Ectodermal cell (in vitro differentiated cells): Measurements from ENCODE around the gene DQX1.
"Not testable (repeated sequence)": the region's sequence is repeated elsewhere in the genome, so short reads cannot be mapped to it uniquely, and the experiment has no call there.

ENCODE experiments used
- H3K27ac ChIP-seq: 2 replicates; pipeline ENCODE4 v1.7.0; 2013; ENCODE audit warnings: mild to moderate bottlenecking, low read depth, low read length; ENCODE audit not compliant: insufficient read depth, poor library complexity, severe bottlenecking
- H3K27me3 ChIP-seq: 2 replicates; pipeline ENCODE4 v1.7.0; 2013; ENCODE audit warnings: mild to moderate bottlenecking, low read length; ENCODE audit not compliant: insufficient read depth, control insufficient read depth, poor library complexity, severe bottlenecking
- H3K36me3 ChIP-seq: one replicate; pipeline ENCODE4 v1.7.0; 2013; ENCODE audit warnings: low read length; ENCODE audit not compliant: control insufficient read depth, insufficient read depth
- H3K4me1 ChIP-seq: one replicate; pipeline ENCODE4 v1.7.0; 2013; ENCODE audit warnings: low read length; ENCODE audit not compliant: control insufficient read depth, insufficient read depth
- H3K4me3 ChIP-seq: 2 replicates; pipeline ENCODE4 v1.7.0; 2013; ENCODE audit warnings: low read depth, low read length, control low read depth; ENCODE audit not compliant: insufficient read depth
- H3K9me3 ChIP-seq: 2 replicates; pipeline ENCODE4 v1.7.0; 2013; ENCODE audit warnings: mild to moderate bottlenecking, low read length, moderate library complexity; ENCODE audit not compliant: control insufficient read depth
- WGBS, 2 experiments: methylation state at CpG; one replicate each; pipeline ENCODE4 v1.1.7; 2013; ENCODE audit warnings: missing lambda C conversion rate in 2 of 2; 5-methylcytosine and 5-hydroxymethylcytosine counted together

Gene DQX1

GRCh38 chr2:74564222-74564621 is 38.2 kb upstream of the DQX1 start:
- Histone ChIP-seq H3K36me3 (no peaks in the 10 kb centered on the region), H3K4me3 (no peak overlapping the region), H3K27me3 (peaks cover 27% of the 10 kb centered on the region), H3K4me1 (no peaks in the 10 kb centered on the region), H3K27ac (no peak overlapping the region), H3K9me3 (no peaks in the 10 kb centered on the region)
- WGBS, 2 experiments, result 86 to 91% methylated on average over 4 to 5 of the region's 5 CpGs

- Histone ChIP-seq H3K9me3 (no peaks in the 10 kb centered on the region), H3K27me3 (peaks cover 19% of the 10 kb centered on the region), H3K27ac (no peak overlapping the region), H3K4me3 (no peak overlapping the region), H3K36me3 (no peaks in the 10 kb centered on the region), H3K4me1 (no peaks in the 10 kb centered on the region)
- 91 to 93% methylated on average over 6 to 7 of the region's 7 CpGs for WGBS, 2 experiments
Observed at GRCh38 chr2:74562126-74562775, 36.2 kb upstream of the DQX1 start.

DNA sequence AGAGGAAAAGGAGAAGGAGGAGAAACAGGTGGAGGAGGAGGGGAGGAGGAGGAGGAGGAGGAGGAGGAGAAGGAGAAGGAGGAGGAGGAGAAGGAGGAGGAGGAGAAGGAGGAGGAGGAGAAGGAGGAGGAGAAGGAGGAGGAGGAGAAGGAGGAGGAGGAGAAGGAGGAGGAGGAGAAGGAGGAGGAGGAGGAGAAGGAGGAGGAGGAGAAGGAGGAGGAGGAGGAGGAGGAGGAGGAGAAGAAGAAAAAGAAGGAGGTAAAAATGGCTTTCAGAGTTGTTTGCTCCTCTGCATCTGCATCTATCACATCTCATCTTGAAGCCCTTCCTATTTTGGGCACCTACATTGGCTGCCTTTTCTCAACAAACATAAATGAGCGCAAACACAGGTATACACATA is 35.0 kb upstream of the DQX1 start:
- not testable (repeated sequence) for H3K9me3 ChIP-seq, H3K27ac ChIP-seq, H3K4me3 ChIP-seq, H3K36me3 ChIP-seq, H3K4me1 ChIP-seq
- peaks cover 22% of the 10 kb centered on the region for H3K27me3 ChIP-seq
- WGBS, 2 experiments, result 97 to 100% methylated on average over 1 of the region's 1 CpG

DNA sequence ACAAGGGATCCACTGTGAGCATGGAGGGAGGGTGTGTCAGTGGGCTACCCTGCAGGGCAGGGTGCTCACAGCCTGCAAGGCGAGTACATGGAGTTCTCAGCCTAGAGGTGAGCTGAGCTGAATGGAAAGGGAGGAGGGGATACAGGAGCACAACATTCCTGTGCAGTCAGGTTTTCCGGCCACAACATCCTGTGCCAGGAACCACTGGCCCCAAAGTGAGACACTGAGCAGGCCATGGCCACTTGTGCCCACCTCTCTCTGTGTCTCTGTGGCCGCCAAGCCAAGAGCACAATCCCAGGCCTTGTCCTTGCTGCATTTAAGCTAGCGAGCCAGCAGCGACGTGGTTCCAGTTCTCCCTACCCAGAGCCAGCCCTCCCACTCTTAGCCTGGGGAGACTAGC is 34.6 kb upstream of the DQX1 start:
- 78% methylated on average over 6 of the region's 6 CpGs for WGBS, 2 experiments

GRCh38 chr2:74559912-74560311 is 33.9 kb upstream of the DQX1 start:
- Histone ChIP-seq H3K4me3 (no peak overlapping the region), H3K9me3 (no peaks in the 10 kb centered on the region), H3K4me1 (no peaks in the 10 kb centered on the region), H3K36me3 (no peaks in the 10 kb centered on the region), H3K27ac (no peak overlapping the region), H3K27me3 (peaks cover 33% of the 10 kb centered on the region)
- WGBS, 2 experiments, result 37 to 45% methylated on average over 5 of the region's 5 CpGs

More for the DNA sequence above, 34.6 kb upstream of the DQX1 start:
- Histone ChIP-seq H3K27ac (no peak overlapping the region), H3K9me3 (no peaks in the 10 kb centered on the region), H3K27me3 (peaks cover 26% of the 10 kb centered on the region), H3K36me3 (no peaks in the 10 kb centered on the region), H3K4me3 (no peak overlapping the region), H3K4me1 (no peaks in the 10 kb centered on the region)

DNA sequence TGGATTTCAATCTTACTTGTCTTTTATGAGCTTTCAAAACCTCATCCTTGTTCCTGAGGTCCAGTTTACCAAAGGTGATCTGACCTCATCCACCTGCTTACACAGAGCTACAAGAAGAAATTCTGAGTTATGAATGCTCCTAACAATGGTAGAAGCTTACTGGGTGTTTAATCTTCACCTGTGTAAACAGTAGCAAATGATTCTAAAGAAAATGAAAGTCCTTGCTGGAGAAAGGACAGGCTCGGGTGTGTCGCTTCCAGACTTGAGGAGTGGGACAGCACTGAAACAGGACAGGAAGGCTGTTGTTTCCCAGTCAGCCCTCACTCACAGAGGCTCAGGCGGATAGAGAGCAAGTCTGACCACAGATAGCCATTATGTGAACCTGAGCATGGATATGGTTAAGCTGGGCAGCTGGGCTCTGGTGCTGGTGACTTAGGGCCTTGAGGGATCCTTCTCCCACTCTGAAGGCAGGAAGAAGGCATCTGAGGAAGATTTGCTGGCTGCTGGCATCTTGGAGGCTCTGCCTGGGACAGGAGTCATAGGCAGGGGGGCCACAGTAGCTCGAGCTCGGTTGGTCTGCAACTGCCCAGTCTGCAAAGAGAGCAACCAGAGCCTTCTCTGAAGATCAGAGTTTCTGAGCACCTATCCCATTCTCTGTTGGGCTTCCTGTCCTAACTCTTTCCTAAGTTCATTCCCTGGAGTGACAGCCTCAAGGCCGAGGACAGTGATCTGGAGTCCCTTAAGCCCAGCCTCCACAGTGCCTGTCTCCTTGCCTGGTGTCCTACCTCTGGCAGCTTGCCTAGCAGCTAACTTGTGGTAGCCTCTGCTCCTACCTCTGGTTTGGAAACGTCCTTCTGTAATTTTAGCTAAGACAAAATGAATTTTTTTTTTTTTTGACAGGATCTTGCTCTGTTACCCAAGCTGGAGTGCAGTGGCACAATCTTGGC is 32.5 kb upstream of the DQX1 start:
- WGBS, 2 experiments, result 86 to 87% methylated on average over 7 of the region's 7 CpGs
- H3K4me1 ChIP-seq, result no peaks in the 10 kb centered on the region
- H3K27ac ChIP-seq, result no peak overlapping the region

DNA sequence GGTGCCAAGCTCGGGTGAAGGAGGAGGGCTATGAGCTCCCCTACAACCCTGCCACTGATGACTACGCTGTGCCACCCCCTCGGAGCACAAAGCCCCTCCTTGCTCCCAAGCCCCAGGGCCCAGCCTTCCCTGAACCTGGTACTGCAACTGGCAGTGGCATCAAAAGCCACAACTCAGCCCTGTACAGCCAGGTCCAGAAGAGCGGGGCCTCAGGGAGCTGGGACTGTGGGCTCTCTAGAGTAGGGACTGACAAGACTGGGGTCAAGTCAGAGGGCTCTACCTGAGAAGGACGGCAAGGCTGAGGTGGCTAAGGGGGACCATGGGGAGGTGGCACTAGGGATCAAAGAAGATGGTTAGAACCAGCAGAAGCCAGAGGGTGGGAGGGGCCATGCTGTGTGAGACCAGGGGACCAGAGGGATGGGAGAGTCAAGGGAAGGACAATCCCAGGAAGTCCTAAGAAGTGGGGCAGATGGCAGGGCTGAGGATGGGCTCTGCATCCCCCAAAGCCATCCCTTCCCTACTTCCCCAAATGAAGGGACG is 30.9 kb upstream of the DQX1 start:
- WGBS, 2 experiments, result 94 to 97% methylated on average over 6 of the region's 6 CpGs
- peaks cover 11% of the 10 kb centered on the region for H3K4me1 ChIP-seq
- no peak overlapping the region for H3K27ac ChIP-seq
- H3K36me3 ChIP-seq, result no peaks in the 10 kb centered on the region
- H3K9me3 ChIP-seq, result no peaks in the 10 kb centered on the region
- peaks cover 36% of the 10 kb centered on the region for H3K27me3 ChIP-seq
- H3K4me3 ChIP-seq, result no peak overlapping the region

More for the DNA sequence above, 32.5 kb upstream of the DQX1 start:
- peaks cover 38% of the 10 kb centered on the region for H3K27me3 ChIP-seq
- H3K4me3 ChIP-seq, result no peak overlapping the region
- H3K36me3 ChIP-seq, result no peaks in the 10 kb centered on the region
- no peaks in the 10 kb centered on the region for H3K9me3 ChIP-seq

DNA sequence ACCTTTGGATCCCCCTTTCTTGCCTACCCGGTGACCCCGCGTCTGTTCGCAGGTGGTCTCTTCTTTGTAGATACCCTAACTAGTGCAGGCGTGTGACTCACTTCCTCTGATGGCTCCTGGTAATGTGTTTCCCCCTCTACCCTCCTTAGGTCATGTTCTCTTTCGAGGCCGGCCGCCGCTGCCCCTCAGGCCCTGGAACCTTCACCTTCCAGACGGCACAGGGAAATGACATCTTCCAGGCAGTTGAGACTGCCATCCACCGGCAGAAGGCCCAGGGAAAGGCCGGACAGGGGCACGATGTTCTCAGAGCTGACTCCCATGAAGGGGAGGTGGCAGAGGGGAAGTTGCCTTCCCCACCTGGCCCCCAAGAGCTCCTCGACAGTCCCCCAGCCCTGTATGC is 30.1 kb upstream of the DQX1 start:
- peaks cover 31% of the 10 kb centered on the region for H3K27me3 ChIP-seq
- H3K36me3 ChIP-seq, result no peaks in the 10 kb centered on the region
- H3K9me3 ChIP-seq, result no peaks in the 10 kb centered on the region
- no peak overlapping the region for H3K4me3 ChIP-seq
- 91% methylated on average over 14 of the region's 14 CpGs for WGBS, 2 experiments
- H3K27ac ChIP-seq, result no peak overlapping the region
- H3K4me1 ChIP-seq, result peaks cover 13% of the 10 kb centered on the region

- 65 to 68% methylated on average over 17 of the region's 17 CpGs for WGBS, 2 experiments
- Histone ChIP-seq H3K36me3 (no peaks in the 10 kb centered on the region), H3K4me3 (peak overlapping the region; percentile 84), H3K4me1 (peaks cover 13% of the 10 kb centered on the region), H3K27me3 (peaks cover 31% of the 10 kb centered on the region), H3K27ac (no peak overlapping the region), H3K9me3 (no peaks in the 10 kb centered on the region)
Observed at GRCh38 chr2:74555610-74556103, 29.6 kb upstream of the DQX1 start.
